Neural cell (in vitro differentiated cells): ENCODE results near the gene ARHGEF4. TPM values are rescaled to one million over a fixed set of nuclear protein-coding genes. Genes with fewer than 3 reads are reported as not detected.

Experiments used
- H2AFZ ChIP-seq: fragments of 200-600, 300-800 bp; sonication (generic), shearing (Covaris generic); 2 replicates; pipeline ENCODE4 v1.6.0; 2014; ENCODE audit warnings: low read depth, mild to moderate bottlenecking, antibody characterized with exemption, low read length, moderate library complexity
- H3F3A ChIP-seq: fragments of 200-600 bp; shearing (Covaris generic); 2 replicates; pipeline ENCODE4 v1.6.1; 2016; ENCODE audit warnings: mild to moderate bottlenecking, moderate library complexity, mixed read lengths, antibody characterized with exemption, low read length; ENCODE audit not compliant: insufficient read depth, poor library complexity, severe bottlenecking
- H3K27ac ChIP-seq: fragments of 200-600, 300-800 bp; sonication (generic), shearing (Covaris generic); 2 replicates; pipeline ENCODE4 v1.5.1; 2014; ENCODE audit warnings: mild to moderate bottlenecking, low read length, moderate library complexity
- H3K27me3 ChIP-seq: fragments of 300-800, 200-600 bp; sonication (generic), shearing (Covaris generic); 2 replicates; pipeline ENCODE4 v1.6.0; 2014; ENCODE audit warnings: mild to moderate bottlenecking, low read depth, low read length, moderate library complexity; ENCODE audit not compliant: insufficient read depth
- H3K36me3 ChIP-seq: fragments of 300-800, 200-600 bp; sonication (generic), shearing (Covaris generic); 2 replicates; pipeline ENCODE4 v1.5.1; 2014; ENCODE audit warnings: mild to moderate bottlenecking, antibody characterized with exemption, low read length, moderate library complexity; ENCODE audit not compliant: insufficient read depth
- H3K4me2 ChIP-seq: fragments of 300-800, 200-600 bp; sonication (generic), shearing (Covaris generic); 2 replicates; pipeline ENCODE4 v1.6.0; 2014; ENCODE audit warnings: mild to moderate bottlenecking, low read length
- H3K4me3 ChIP-seq: fragments of 300-800, 200-600 bp; sonication (generic), shearing (Covaris generic); 2 replicates; pipeline ENCODE4 v1.5.1; 2014; ENCODE audit warnings: mild to moderate bottlenecking, low read length, moderate library complexity
- H3K79me2 ChIP-seq: fragments of 200-600 bp; shearing (Covaris generic); replicated peaks from 2 replicates; pipeline ENCODE4 v1.6.0; 2014; ENCODE audit warnings: mild to moderate bottlenecking, low read length, moderate library complexity; ENCODE audit not compliant: insufficient read depth
- H3K9ac ChIP-seq: fragments of 300-800, 200-600 bp; sonication (generic), shearing (Covaris generic); 2 replicates; pipeline ENCODE4 v1.6.1; 2016; ENCODE audit warnings: mild to moderate bottlenecking, low read length, mixed read lengths
- H3K9me2 ChIP-seq: fragments of 200-600 bp; shearing (Covaris generic); 2 replicates; pipeline ENCODE4 v1.6.1; 2016; ENCODE audit warnings: mild to moderate bottlenecking, low read length, mixed read lengths; ENCODE audit not compliant: insufficient read depth
- H3K9me3 ChIP-seq: fragments of 200-600, 300-800 bp; sonication (generic), shearing (Covaris generic); 2 replicates; pipeline ENCODE4 v1.6.1; 2016; ENCODE audit warnings: mild to moderate bottlenecking, mixed run types, low read length, moderate library complexity, mixed read lengths
- H4K20me1 ChIP-seq: fragments of 200-600 bp; shearing (Covaris generic); 2 replicates; pipeline ENCODE4 v1.6.1; 2016; ENCODE audit warnings: mild to moderate bottlenecking, mixed run types; ENCODE audit not compliant: insufficient read depth
- CTCF ChIP-seq: fragments of 450-650 bp; IDR thresholded peaks from 2 replicates; pipeline ENCODE4 v1.5.1; 2014; ENCODE audit warnings: antibody characterized with exemption, mild to moderate bottlenecking, moderate library complexity; ENCODE audit not compliant: poor library complexity, severe bottlenecking
- EP300 ChIP-seq: fragments of 450-650 bp; conservative IDR thresholded peaks from 2 replicates; pipeline ENCODE4 v1.6.1; 2014; ENCODE audit warnings: antibody characterized with exemption, mild to moderate bottlenecking, moderate library complexity; ENCODE audit not compliant: poor library complexity, severe bottlenecking
- EZH2 ChIP-seq: fragments of 200-600, 300-800 bp; shearing (Covaris generic), sonication (generic); IDR thresholded peaks from 2 replicates; pipeline ENCODE4 v1.6.1; 2014; ENCODE audit warnings: antibody characterized with exemption, low read length, borderline replicate concordance, mild to moderate bottlenecking; ENCODE audit not compliant: insufficient read depth, poor library complexity, severe bottlenecking
- MXI1 ChIP-seq: fragments of 450-650 bp; conservative IDR thresholded peaks from 2 replicates; pipeline ENCODE4 v1.6.1; 2014; ENCODE audit warnings: antibody characterized with exemption, mild to moderate bottlenecking; ENCODE audit not compliant: poor library complexity, severe bottlenecking
- POLR2AphosphoS5 ChIP-seq: IDR thresholded peaks from 2 replicates; pipeline ENCODE4 v1.6.1; 2012
- RAD21 ChIP-seq: fragments of 450-650 bp; conservative IDR thresholded peaks from 2 replicates; pipeline ENCODE4 v1.6.1; 2014; ENCODE audit warnings: antibody characterized with exemption, mild to moderate bottlenecking, moderate library complexity
- REST ChIP-seq: IDR thresholded peaks from 2 replicates; pipeline ENCODE4 v1.6.1; 2012; ENCODE audit warnings: borderline replicate concordance
- SMC3 ChIP-seq: fragments of 450-650 bp; conservative IDR thresholded peaks from 2 replicates; pipeline ENCODE4 v1.6.1; 2014; ENCODE audit warnings: antibody characterized with exemption, mild to moderate bottlenecking, moderate library complexity; ENCODE audit not compliant: poor library complexity
- TAF1 ChIP-seq: IDR thresholded peaks from 2 replicates; pipeline ENCODE4 v1.6.1; 2012; ENCODE audit warnings: low read depth
- polyA plus RNA-seq: library from polyadenylated mRNA; depleted of rRNA; stranded (reverse); fragments of >200 nt; gene quantifications from 2 replicates; pipeline ENCODE4 v1.2.3, GENCODE V29; 2014

The ARHGEF4 gene
- polyA plus RNA-seq, 1 donor from 2014 or later = 45.9 TPM

- Histone ChIP-seq H3K9me2 (no peaks in the 10 kb centered on the region), H2AFZ (no peak overlapping the region)
Observed at GRCh38 chr2:131027566-131028528, 191.1 kb downstream of the ARHGEF4 start.

GRCh38 chr2:131029812-131030211 lies 193.1 kb downstream of the ARHGEF4 start:
- Histone ChIP-seq H3K9ac (no peak overlapping the region), H3K79me2 (no peaks in the 10 kb centered on the region), H3K36me3 (no peaks in the 10 kb centered on the region), H3K9me3 (no peaks in the 10 kb centered on the region), H2AFZ (no peak overlapping the region), H3K27ac (no peak overlapping the region), H3K27me3 (no peaks in the 10 kb centered on the region), H4K20me1 (no peaks in the 10 kb centered on the region), H3F3A (no peaks in the 10 kb centered on the region), H3K4me3 (no peak overlapping the region), H3K4me2 (no peak overlapping the region), H3K9me2 (no peaks in the 10 kb centered on the region)
- TF ChIP-seq REST (no peak), CTCF (no peak), TAF1 (no peak), EP300 (no peak), POLR2AphosphoS5 (no peak), EZH2 (no peak), RAD21 (no peak), MXI1 (no peak), SMC3 (no peak)

More at GRCh38 chr2:131027566-131028528, 191.1 kb downstream of the ARHGEF4 start:
- no peaks in the 10 kb centered on the region for H3K79me2 ChIP-seq
- no peaks in the 10 kb centered on the region for H3F3A ChIP-seq
- H3K9ac ChIP-seq = no peak overlapping the region
- TF ChIP-seq TAF1 (no peak), EZH2 (no peak), EP300 (no peak), RAD21 (no peak)
- no peak overlapping the region for H3K4me3 ChIP-seq
- H3K27ac ChIP-seq = no peak overlapping the region
- H3K36me3 ChIP-seq = no peaks in the 10 kb centered on the region
- no peaks in the 10 kb centered on the region for H3K27me3 ChIP-seq
- H4K20me1 ChIP-seq = no peaks in the 10 kb centered on the region
- H3K4me2 ChIP-seq = no peak overlapping the region
- no peaks in the 10 kb centered on the region for H3K9me3 ChIP-seq
